ENCODE results near the gene NME3. TPM values are rescaled to one million over a fixed set of nuclear protein-coding genes. Genes with fewer than 3 reads are reported as not detected.

The NME3 gene
- polyA plus RNA-seq, 4 donors: 23.1 to 46.8 (median 37.7) TPM

DNA sequence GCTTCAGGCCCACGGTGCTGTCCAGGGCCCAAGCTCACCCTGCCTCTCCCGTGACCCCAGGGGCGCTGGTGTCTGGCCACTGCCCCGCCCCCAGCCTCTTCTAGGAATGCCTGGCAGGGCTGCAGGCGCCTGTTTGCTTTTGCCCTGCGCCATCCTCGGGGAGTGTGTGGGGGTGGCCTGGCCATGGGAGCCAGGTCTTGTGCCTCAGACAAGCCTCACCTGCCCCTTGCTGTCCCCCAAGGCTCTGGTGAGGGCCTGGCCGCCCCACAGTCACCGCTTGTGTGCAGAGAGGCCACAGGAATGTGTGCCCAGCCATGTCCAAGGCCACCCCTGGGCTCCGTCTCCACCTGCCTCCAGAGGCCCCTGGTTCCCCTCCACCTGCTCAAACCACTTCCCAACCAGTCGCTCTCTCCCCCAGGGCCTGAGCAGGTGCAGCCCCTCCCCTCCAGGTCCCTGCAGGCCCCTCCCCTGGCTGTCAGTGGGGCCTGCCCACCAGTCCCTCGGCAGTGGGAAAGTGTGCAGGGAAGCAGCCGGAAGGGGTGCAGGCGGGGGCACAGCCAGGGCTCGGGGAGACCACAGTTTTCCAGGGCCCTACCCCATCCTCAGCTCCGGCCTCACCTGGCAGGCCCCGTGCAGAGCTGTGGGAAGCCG lies 23.0 kb upstream of the NME3 start:
- no peak for DNase-seq (ENCODE audit: low read depth in 4 of 4, low spot score in 2 of 4)

DNA sequence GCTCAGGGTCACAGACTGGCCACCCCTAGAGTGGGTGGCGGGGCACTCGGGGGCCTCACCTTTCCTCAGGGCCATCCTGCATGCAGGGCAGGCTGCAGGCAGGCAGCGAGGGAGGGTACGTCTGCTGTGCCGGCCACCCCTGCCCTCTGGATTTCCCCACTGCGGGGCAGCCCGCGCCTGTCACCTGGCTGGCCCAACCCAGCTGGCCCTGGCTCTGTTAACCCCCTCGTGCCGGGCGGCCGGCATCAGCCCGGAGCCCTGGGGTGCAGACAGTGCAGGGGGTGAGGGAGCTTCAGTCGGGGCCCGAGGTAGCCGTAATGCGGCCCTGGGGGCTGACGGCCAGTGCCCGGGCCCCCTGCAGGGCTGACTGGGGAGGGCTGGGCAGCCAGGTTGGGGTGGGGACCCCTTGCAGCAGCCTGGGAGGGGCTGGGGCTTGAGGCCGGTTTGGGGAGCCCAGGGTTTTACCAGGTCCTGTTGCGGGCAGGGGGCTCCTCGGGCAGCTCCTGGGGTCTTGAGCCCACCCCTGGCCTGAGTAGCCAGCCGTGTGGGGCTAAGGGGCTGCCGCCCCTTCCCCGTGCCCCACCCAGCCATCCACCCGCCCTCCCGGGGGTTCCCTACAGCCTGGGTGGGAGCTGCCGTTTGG lies 22.4 kb upstream of the NME3 start, which contains the start of gene IGFALS:
IGFALS (minus strand) TSS at position 128 of the 643 bp plus-strand sequence; CDS start at position 75, 53 bp downstream.
- DNase-seq (ENCODE audit: low read depth in 4 of 4, low spot score in 2 of 4): no peak

DNA sequence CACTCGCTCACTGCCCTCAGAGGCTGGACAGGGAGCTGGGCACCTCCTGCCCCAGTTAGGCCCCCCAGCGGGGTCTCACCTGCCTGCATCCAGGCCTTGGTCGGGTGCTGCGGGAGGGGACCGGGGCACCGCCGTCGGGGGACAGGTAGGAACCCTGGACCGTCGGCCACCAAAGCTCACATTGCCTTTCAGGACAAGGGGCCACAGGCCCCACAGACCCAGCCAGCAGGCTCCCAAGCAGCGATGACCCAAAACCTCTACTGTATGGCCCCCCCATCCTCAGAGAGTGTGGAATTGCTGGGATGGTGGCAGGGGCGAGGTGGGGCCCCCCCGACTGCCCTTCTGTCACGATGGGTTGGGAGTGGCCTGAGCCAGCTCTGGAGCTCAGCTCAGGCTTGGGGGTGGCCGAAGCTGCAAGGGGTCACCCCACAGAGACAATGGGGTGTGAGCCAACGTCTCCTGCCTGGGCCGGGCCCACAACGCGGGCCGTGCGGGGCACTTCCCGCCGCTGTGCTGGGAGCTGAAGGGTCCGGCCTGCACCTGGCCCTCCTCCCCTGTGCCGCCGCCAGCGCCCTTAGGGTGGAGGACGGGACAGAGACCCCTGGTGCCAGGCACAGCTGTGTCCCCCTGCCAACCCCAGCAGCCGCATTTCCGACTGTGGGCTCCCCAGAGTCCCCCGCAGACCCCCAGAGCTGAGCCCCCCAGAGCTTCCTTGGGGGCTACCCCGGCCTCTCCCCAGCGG lies 21.7 kb upstream of the NME3 start:
- DNase-seq (ENCODE audit: low read depth in 4 of 4, low spot score in 2 of 4): no peak

DNA sequence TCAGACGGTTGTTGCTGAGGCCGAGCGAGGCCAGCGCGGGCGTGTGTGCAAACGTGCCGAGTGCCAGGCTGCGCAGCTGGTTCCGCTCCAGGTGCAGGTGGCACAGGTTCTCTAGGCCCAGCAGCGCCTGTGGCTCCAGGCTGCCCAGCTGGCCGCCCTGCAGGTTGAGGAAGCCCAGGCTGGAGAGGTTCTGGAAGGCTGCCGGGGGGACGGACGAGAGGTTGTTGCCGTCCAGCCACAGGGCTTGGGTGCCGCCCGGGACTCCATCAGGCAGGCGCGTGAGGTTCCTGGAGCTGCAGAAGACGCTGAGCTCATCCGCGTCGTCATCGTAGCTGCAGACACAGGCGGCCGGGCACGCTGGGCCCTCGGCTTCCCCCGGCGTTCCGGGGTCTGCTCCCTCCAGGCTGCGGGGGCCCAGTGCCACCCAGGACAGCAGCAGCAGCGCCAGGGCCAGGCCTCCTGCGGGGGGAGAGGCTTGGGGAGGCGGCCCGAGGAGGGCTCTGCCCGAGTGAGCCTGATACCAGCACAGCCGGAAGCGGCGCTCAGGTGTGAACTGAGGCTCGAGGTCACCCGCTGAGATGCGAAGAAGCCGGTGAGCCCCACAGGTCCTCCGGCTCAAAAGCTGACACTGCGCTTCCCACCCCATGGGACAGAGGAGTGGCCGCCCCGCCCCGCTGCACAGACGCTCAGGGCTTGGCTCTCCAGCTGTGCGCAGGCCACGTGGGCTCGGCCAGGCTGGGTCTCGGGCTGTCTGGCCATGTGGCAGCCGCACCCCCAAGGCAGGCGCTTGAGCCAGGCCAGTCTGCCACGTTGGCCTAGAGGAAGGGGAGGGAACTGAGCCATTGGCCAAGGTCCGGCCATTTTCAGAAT lies 20.8 kb upstream of the NME3 start:
- no peak for DNase-seq (ENCODE audit: low read depth in 4 of 4, low spot score in 2 of 4)

DNA sequence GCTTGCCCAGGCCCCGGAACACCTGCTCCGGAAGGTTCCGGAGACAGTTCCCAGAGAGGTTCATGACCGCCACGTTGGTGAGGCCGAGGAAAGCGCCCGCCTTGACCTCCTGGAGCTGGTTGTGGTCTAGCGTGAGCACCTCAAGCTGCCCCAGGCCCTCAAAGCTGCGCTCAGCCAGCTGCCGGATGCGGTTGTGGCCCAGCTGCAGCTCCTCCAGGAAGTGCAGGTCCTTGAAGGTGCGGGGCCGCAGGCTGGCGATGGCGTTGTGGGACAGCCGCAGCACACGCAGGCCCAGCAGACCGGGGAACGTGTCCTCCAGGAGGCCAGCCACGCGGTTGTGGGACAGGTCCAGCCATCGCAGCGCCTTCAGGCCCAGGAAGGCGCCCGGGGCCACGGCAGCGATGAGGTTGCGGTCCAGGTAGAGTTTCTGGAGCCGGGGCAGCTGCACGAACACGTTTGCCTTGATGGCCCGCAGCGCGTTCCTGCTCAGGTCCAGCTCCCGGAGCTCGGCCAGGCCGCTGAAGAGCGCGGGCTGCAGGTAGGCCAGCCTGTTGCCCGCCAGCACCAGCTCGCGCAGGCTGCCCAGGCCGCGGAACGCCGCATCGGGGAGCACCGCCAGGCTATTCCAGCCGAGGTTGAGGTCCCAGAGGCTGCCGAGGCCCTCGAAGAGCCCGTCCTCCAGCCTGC lies 20.1 kb upstream of the NME3 start:
- no peak for DNase-seq (ENCODE audit: low read depth in 4 of 4, low spot score in 2 of 4)

DNA sequence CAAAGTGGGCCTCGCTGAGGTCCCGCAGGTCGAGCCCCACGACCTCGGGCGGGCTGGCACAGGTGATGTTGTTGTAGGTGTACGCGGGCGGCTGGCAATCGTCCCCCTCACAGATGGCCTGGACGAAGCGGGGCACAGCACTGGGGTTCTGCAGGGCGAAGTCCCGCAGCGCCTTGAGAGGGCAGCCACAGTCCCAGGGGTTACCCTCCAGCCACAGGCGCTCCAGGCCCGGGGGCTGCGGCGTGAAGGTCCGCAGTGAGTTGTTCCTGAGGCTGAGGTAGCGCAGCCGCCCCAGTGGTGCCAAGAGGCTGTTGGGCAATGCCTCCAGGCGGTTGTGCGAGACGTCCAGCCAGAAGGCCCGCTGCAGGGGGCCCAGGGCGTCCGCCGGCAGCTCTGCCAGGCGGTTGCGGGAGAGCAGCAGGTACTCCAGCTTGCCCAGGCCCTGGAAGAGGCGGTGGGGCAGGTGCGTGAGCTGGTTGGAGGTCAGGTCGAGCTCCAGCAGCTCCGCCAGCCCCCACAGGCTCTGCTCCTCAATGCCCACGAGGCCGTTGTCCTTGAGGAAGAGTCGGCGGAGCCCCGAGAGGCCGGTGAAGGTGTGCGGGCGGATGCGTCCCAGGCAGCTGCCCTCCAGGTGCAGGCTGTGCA lies 19.4 kb upstream of the NME3 start:
- no peak for DNase-seq (ENCODE audit: low read depth in 4 of 4, low spot score in 2 of 4)

DNA sequence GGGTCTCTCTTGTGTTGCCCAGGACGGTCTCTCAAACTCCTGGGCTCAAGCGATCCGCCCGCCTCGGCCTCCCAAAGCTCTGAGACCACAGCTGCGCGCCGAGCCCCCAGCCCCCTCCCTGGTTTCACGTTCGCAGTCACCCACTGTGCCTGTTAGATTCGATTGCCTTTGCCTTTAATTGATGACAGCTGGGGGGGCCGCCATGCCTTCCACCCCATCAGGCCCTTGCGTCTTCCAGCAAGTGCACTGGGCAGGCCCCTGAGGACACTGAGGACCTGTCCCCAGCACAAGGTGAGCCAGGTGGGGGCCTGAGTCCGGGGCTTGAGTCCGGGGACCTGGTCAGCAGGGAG lies 18.9 kb upstream of the NME3 start:
- no peak for DNase-seq (ENCODE audit: low read depth in 4 of 4, low spot score in 2 of 4)

DNA sequence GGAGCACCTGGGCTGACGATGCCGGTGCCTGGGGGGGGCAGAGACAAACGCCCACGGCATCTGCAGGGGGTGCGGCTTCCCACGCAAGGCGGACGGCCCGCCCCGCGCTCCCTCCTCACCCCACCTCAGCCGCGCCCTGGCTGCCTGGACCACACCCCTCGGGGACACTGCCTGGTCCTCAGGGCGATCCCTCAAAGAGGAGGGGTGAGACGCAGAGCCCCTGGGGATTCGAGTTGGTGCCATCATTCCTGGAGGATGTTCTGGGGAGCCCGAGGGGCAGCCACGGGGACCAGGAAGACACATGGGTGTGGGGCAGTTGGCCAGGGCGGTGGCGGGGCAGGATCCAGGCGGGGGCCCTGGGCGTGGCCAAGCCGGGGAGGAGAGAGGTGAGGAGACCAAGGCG lies 18.3 kb upstream of the NME3 start:
- no peak for DNase-seq (ENCODE audit: low read depth in 4 of 4, low spot score in 2 of 4)

DNA sequence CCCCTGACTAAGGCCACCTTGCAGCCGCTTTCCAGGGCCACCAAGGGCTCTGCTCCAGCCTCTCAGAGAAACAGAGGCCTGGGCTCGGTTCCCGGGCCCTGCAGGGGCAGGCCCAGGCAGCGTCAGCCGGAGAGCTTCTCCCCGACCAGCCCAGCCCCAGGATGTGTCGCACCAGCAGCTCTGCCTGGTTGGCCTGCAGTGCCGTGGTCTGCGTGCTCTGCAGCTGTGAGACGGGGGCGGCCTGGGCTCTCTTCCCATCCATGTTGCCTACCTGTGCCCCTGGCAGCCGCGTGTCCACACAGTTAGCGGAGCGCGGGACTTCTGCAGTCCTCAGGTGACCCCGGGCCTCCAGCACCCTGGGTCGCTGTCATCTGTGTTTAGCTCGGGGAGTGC lies 17.4 kb upstream of the NME3 start:
- no peak for DNase-seq (ENCODE audit: low read depth in 4 of 4, low spot score in 2 of 4)

DNA sequence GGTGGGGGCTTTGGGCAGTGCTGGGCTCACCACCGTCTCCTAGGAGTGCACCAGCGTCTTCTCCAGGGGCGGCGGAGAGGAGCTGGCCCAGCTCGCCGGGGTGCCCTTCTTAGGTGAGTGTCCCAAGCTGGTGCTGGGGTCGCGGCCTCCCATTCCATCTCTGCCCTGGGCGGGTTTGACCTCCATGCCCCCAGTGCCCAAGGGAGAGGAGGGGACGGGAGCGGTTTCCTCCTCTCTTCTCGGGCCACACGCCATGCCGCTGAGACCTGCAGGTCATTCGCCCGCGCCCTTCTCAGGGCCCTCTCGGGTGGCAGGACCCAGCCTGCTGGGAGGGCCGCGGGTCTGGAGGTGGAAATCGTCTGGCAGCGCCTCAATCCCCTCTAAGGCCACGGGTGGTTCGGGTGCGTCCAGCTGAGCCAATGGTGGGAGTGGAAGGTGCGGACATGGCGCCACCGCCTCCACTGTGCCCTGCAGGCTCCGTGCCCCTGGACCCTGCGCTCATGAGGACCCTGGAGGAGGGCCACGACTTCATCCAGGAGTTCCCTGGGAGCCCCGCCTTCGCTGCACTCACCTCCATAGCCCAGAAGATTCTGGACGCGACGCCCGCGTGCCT lies 16.9 kb upstream of the NME3 start:
- DNase-seq (ENCODE audit: low read depth in 4 of 4, low spot score in 2 of 4): no peak

DNA sequence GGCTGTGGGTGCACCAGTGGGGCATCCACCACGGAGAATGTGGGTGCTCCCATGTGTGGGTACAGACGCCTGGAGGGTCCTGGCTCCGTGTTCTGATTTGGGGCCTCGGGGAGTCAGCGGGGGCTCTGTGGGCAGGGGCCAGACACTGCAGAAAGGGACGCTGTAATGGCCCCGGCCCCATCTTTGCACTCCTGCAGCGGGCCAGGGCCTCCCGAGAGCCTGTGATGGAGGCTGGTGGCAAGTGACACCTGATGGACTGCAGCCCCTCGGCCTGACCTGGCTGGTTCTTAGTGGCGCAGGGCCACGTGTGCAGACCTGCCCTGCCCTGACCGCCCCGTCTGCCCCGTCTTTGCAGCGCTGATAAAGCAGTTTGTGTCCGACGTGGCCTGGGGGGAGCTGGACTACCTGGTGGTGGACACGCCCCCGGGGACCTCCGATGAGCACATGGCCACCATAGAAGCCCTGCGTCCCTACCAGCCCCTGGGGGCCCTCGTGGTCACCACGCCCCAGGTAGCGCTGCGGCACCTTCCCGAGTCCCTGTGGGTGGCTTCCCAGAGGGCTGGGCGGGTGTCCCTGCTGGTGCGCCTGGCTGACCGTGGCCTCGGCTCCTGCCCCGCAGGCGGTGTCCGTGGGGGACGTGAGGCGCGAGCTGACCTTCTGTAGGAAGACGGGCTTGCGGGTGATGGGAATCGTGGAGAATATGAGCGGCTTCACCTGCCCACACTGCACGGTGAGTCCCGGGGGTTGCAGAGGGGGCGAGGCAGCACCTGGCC lies 16.2 kb upstream of the NME3 start:
- no peak for DNase-seq (ENCODE audit: low read depth in 4 of 4, low spot score in 2 of 4)

DNA sequence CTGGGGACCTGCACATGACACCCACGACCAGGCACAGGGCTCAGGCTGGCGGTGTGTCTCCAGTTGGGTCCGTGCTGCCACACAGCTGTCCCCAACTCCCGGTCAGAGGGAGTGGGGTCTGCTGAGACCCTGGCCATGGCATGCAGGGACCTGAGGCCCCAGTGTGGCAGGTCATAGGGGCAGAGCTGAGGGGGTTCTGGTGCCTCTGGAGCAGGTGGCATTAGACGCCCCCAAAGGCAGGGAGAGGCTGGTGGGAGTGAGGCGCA lies 15.6 kb upstream of the NME3 start:
- DNase-seq (ENCODE audit: low read depth in 4 of 4, low spot score in 2 of 4): no peak

DNA sequence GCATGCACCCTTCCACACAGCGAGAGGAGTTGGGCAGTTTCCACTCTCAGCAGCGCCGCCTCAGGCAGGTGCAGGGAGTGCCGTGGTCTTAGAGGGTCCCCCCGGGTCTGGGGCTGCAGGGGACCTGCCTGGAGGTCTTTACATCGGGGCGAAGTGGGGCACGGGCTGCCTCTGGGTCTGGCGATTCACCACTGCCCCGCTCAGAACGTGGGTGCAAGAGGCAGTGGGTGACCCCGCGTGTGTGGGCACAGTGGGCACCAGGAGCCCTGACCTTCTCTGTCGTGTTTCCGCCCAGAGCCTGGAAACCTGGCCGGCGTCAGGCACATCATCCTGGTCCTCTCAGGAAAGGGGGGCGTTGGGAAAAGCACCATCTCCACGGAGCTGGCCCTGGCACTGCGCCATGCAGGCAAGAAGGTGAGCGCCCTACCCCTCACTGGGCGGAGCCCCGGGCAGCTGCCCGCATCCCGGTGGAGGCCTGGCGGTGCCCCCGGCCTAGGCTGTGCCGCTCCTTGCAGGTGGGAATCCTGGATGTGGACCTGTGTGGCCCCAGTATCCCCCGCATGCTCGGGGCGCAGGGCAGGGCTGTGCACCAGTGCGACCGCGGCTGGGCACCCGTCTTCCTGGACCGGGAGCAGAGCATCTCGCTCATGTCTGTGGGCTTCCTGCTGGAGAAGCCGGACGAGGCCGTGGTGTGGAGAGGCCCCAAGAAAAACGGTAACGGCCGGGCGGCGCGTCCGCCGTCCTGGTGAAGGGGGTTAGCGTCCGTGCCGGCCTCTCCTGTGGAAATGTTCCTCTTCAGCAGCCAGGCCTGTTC lies 15.1 kb upstream of the NME3 start:
- DNase-seq (ENCODE audit: low read depth in 4 of 4, low spot score in 2 of 4): no peak

DNA sequence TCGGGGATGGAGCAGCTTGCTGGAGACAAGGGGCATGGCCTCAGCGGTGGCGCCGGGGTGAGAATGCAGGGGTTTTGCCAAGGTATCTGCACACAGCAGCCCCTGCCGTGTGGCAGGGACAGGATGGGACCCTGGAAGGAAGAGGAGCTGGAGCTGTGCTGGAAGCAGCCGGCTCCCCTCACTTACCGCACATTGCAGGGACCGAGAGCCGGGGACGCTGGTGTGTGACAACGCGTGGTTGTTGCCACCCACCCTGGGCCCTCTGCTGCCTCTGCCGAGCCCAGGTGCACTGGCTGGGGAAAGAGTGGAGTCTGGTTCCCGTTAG lies 14.5 kb upstream of the NME3 start:
- no peak for DNase-seq (ENCODE audit: low read depth in 4 of 4, low spot score in 2 of 4)

DNA sequence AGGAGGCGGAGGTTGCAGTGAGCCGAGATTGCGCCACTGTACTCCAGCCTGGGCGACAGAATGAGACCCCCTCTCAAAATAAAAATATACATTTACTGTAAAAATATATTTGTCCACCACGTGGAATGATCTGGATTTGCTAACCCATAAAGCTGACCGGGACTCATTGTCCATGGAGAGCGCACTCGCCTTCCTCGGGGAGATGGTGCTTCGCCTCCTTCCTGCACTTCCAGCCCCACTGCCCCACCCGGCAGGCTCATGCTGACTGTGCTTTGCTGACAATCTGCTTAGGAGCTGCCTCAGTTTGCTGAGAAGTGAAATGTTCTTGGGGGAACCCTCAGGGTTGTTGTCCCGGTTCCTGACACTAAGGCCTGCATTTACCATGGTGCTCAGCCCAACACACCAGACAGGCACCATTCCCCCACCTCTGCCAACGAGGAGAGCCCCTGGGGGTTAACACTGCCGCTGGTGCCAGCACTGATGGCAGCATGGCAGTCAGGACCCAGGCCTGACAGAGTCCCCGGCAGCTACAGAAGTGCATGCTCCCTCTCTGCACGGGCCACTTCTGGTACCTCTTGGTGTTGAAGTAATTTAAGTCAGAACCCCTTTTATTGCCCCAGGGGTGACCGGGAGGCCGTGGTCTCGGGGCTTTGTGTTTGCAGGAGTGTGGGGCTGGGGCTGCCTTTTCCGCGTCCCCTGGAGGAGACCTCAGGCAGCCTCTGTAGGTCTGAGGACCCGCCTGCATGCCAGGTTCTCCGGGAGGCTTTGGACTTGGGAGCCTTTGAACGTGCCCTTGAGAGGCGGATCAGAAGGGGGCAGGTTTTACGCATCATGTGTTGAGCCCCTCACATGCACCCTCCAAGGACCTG lies 13.9 kb upstream of the NME3 start:
- DNase-seq (ENCODE audit: low read depth in 4 of 4, low spot score in 2 of 4): no peak

DNA sequence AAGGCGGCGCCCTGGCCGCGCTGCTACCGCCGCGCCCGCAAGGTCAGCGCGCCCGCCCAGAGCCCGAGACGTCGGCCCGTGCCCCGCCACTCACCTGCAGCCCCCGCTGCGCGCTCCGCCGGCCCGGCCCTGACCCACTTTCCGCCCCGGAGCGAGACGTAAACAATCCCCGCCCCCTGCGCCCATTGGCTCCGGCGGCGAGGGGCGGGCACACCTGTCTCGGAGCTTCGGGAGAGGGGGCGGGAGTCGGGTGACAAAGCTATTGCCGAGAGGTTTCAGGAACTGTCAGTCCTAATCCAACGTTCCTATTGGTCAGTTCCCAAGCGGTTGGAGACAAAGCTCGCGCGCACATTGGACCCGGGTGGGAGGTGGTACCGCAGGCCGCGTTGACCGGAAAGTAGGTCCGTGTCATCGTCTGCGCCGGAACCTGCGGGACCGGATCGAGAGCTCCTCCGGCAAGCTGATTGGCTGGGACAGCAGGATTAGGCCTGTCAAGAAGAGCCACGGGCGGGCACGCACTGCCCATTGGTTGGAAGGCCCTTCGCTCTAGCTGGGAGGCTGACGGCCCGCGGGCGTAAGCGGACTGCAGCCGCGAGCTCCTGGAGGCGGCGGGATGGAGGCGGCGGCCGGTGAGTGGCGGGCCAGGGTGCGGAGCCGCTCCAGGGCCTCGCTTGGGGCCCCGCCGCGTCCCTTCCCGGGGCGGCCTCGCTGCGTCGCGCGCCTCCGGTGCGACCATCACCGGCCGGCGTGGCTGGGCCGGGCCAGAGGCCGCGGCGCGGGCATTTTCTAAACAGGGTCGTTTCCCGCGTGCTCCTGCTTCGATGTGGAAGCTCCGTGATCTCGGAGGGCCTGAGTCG lies 11.3 kb upstream of the NME3 start, which contains the start of the genes NUBP2 and SPSB3:
NUBP2 (plus strand) TSS at position 553 of the 857 bp plus-strand sequence; CDS start at position 614, 61 bp downstream.
SPSB3 (minus strand) TSS at position 164 of the 857 bp plus-strand sequence. CDS start 1,088 bp downstream, outside the sequence.
- DNase-seq (ENCODE audit: low read depth in 4 of 4, low spot score in 2 of 4): peak; percentile 98 to 100 (median 99)

All from left renal cortex interstitium (tissue), 4 donors.